Putamen (tissue), 1 donor: ENCODE results near the gene FGF5.
"Not testable (repeated sequence)": the region's sequence is repeated elsewhere in the genome, so short reads cannot be mapped to it uniquely, and the experiment has no call there.

Experiments
- DNase-seq: peaks from one replicate; pipeline ENCODE4 v3.0.0-alpha.2; 2016; ENCODE audit warnings: low spot score

FGF5 gene

DNA sequence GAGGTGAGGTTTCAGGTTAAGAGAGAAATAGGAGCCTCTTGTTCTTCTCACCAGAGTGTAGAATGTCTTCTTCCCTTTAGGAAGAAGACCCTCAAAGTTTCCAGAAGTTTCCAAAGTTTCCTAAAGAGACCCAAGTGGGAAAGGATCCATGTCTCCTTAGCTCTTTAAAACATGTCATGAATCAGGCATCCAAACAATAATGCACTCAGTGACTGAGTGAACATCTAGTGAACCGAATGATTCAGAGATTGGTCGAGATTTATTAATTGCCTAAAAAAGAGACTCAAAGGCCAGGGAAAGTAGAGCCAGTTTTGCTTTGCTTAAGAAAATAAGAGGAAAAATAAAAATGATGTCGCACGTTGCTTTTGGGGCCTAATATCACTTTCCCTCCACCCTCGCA, 29.4 kb downstream of the FGF5 start:
- no peak for DNase-seq

DNA sequence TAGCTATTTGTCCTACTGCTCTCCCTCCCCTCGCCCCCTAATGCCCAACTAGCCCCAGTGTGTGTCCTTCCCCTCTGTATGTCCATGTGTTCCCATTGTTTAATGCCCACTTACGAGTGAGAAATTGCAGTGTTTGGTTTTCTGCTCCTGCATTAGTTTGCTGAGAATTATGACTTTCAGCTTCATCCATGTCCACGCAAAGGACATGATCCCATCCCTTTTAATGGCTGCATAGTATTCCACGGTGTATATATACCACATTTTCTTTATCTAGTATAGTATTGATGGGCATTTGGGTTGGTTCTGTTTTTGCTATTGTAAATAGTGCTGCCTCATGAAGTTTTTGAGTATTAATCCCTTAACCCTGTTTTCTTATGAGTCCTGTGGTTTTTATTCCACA, 35.4 kb downstream of the FGF5 start:
- no peak for DNase-seq

DNA sequence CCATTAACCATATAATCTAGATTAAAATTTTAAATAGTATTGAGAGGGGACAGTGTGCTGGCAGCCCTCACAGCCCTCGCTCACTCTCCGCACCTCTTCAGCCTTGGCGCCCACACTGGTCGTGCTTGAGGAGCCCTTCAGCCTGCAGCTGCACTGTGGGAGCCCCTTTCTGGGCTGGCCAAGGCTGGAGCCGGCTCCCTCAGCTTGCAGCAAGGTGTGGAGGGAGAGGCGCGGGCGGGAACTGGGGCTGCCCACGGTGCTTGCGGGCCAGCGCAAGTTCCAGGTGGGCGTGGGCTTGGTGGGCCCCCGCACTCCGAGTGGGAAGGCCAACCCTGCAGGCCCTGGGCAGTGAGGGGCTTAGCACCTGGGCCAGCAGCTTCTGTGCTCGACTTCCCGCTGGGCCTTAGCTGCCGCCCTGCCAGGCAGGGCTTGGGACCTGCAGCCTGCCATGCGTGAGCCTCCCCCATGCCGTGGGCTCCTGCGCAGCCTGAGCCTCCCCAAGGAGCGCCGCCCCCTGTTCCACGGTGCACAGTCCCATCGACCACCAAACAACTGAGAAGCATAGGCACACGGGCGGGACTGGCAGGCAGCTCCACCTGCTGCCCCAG, 36.3 kb downstream of the FGF5 start:
- DNase-seq, result no peak

DNA sequence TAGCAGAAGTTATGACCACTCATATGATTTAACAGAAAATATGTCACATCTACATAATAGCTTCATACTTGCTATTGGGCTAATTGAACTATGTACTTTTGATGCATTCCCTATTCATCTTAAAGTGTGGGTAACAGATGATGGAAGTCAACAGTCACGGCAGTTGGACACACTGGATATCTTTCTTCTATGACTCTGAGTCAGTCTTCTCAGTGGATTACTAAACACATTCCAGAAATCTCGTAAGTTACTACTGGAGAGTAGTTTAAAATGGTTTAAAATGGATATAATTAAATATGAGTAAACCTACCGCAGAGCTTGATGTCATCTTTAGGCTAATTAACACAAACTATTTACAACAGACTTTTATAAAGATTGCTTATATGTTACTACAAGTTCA, 39.0 kb downstream of the FGF5 start:
- no peak for DNase-seq

DNA sequence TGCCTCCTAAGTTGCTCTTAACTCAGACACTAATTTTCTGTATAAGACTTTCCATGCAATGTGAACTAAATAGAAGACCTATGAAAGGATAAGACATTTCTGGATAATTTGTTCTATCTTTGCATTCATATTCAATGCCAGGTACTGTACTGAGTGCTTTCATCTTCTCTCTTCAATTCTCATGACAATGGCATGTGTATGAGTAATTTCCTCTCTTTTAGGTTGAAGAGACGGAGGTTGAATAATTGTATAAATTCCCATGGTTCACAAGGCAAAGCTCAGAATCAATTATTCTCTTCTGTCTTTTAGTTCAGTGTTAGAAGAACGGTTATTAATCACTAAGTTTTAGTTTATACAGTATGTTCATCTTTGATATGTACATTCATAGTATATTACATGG, 39.8 kb downstream of the FGF5 start:
- DNase-seq, result no peak

DNA sequence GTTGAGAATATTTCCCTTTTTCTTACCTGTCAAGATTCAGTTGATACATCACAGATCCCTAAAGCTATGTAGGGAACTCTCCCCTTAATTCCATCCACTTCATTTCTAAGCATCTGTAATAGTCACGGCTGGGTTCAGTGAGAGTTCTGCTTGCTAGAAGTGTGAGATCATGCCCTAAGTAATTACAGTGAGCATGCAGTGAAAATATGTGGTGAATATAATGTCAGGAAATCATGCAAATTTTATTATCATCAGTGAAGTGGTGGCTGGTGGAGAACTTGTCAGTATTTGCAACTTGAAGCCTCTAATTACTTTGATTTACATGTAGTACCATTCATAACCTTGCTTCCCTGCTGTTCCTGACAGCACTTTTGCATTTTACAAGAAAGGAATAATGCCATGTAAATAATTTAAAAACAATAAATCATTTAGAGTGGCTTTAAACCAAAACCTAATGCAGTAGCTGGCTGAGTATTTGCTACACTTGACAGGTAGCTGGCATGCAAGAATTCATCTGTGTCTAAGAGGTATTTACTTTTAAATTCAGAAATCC, 40.8 kb downstream of the FGF5 start:
- no peak for DNase-seq

DNA sequence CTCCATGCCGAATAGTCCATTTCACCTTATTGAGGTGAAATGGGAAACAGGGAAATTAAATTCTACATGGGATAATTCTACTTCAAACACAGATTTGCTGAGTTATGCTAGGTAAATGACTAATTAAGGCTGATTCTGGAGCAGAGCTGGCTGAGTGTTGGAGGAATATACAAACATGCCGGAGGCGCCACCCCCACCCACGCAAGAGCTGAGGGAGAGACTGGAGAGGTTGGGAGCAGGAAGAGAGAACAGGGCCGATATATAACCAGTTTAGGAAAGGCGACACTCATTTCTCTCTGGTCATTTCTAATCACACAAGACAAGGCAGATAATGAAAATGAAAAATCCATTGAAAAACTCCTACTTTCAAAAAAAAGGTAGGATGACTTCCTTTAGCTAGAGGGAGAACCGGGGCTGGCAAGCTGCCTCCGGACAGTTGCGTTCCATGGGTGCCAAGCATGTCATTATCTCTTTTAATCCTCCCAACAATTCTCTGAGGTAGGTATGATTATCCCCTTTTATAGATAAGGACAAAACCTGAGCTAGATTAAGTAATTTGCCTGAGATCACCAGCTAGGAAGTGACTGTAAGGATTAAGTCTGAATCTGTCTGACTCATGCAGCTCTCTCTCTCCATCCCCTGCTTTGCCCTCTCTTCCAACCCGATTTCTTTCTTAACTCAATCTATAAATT, 41.5 kb downstream of the FGF5 start:
- DNase-seq, result no peak

DNA sequence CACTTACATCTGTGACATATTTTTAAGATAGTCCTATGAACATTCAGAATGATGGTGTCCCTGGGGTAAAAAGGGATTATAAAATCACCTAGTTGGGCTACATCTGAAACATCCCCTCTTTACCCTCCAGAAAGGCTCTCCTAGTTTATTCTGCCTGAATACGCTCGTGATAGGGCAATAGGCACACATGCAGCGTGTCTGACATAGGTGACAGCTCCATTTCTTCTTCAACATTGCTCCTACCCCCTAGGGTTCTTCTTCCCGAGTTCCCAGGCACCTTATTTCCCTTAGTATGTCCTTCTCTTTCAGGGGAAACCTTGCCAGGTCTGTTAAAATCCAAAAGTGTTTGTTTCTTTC, 42.0 kb downstream of the FGF5 start:
- no peak for DNase-seq

DNA sequence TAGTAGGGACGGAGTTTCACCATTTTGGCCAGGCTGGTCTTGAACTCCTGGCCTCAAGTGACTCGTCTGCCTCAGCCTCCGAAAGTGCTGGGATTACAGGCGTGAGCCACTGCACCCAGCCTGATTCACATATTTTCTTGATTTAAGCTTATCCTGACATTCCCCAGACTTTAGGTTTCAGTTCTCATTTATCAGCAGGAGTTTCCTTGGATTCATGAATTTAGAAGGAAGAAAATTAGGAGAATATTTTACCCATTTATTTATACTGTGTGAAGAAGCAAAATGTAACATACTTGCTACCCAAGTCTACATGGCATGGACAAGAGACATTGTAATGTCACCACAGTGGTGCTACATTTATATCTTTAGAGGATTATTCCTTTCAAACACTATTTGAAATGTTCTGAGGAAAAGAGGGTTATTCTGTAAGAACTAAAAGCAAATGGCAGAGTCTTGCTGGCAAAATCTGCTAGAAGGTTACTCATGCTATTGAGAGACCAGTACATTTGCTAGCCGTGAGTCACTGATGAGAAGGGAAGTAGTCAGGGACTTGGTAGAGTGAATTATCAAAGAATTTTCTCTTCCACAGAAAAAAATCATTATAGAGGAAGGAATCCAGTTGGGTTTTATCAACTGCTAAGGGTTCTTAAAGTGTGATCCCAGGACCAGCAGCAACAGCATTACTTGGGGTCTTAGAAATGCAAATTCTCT, 43.0 kb downstream of the FGF5 start:
- DNase-seq, result no peak

DNA sequence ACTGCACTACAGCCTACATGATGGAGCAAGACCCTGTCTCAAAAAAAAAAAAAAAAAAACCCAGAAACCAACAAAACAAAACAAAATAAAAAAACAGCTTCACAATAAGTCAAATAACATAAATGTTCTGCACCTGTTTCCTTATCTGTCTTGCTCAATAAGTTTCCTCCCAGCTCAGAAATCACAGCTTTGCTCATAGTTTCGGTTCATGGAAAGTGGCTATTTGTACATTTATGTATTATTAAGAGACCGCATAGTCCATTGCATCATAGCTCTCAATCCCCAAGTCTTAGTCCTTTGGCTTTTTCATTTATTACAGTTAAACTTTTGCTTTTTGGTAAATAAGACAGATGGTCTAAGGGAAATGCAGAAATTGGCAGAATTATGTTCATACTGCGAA, 44.7 kb downstream of the FGF5 start:
- no peak for DNase-seq

DNA sequence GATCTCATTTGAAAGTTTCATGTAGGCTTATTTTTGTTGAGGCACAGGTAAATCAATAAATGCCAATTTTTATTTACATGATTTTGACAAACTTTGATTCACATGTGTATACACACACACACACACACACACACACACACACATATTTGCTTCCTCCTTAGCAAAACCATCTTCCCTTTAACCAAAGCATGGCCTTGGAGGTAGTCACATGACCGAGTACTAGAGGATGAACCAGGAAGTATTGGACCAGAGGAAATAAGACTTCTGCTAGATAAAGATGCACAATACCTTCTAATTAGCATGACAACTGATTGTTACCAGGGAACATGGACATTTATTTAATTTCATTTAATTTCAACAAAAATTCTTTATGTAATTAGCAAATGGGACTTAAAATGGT, 45.7 kb downstream of the FGF5 start:
- no peak for DNase-seq

DNA sequence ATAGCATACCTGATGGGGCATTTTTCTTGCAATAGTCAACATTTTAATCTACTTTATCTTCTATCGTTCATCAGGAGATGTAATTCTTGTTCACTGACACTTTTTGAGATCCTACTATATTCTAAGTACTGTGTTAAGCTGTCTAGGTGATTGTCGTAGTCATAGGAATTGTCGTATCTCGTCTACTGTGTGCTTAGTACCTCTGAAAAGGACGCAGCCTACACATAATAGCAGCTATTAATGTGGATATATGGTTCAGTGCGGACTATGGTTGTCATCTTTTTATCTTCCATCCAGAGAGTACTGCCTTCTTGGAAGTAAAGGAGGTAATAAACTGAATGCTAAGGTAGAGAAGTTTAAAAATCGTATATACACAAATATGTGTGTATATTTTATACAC, 47.2 kb downstream of the FGF5 start:
- no peak for DNase-seq

DNA sequence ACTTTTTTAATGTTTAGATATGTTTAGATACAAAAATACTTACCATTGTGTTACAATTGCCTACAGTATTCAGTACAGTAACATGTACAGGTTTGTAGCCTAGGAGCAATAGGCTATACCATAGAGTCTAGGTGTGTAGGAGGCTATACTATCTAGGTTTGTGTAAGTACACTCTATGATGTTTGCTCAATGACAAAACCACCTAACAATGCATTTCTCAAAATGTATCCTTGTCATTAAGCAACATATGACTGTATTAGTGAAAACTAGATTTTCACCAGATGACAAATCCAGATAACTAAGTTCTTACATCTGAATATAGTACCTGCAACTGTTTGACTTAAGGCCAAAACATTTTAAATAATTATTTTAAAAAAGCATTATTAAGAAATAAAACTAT, 49.4 kb downstream of the FGF5 start:
- not testable (repeated sequence) for DNase-seq

DNA sequence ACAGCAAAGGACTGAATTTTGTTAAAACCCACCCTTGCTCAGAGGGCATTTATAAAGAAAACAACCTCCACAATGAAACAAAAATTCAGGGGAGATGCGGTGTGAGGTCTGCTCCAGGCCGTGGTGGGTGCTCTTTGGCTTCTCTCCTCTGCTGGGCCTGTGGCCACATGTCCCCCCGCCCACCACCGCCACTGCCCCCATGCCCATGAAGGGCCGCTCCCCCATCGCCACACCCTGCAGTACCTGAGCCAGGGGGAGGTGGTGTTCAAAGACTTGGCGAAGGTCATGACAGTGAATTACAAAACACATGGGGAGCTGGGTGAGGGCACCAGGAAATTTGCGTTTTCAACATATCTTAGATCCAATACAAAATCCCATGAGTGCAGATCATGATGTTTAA, 54.9 kb downstream of the FGF5 start:
- DNase-seq, result no peak

DNA sequence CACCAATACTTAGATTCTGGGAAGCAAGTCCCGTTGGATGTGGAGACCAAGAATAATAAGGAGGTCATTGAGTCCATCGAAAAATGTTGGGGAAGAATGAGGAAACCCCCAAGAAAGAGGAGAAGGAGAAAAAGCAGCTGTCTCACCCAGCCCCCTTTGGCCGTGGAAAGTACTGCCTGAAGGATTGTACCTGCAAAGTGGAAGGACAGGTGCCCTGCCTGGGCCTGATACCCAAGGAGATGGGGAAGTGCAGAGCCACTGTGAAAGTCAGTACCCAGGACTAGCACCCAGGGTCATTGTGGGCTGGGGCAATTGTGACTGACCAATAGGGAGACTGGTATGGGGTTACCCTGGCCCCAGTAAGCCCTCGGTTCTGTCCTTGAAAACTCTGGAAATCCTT, 55.3 kb downstream of the FGF5 start:
- no peak for DNase-seq

DNA sequence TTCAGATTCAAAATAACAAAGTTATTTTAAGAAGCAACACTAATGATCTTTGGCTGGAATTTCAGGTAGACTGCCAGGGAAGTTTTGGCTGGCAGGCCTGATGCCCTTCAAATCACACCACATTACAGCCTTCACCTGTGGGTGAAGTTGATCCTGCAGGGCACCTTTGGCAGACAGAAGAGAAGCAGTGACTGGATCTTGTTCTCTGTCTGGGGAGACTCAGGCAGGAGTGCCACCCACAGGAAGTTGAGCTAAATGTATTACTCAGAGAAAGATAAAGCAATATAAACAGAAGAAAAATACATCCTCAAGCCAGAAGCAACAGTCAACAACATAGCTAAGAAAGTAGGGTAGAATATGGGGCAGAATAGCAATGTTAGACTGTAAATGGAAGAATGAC, 56.3 kb downstream of the FGF5 start:
- no peak for DNase-seq

DNA sequence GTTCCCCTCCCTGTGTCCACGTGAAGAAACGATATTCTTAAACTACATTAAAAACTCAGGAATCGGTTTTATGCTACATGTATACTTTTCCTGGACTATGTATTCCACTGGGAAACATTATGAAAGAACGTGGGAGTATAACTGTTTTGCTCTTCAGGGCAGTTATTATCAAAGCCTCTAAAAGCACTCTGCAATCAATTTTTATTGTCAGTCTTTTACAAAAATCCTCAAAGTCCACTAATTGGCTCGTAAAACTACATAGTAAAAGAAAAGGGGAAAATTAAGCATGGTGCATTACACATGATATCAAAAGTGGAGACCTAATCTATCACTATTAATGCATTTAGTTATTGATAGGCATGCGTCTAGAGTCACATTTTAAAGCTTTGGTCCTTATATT, 57.7 kb downstream of the FGF5 start:
- DNase-seq, result no peak

DNA sequence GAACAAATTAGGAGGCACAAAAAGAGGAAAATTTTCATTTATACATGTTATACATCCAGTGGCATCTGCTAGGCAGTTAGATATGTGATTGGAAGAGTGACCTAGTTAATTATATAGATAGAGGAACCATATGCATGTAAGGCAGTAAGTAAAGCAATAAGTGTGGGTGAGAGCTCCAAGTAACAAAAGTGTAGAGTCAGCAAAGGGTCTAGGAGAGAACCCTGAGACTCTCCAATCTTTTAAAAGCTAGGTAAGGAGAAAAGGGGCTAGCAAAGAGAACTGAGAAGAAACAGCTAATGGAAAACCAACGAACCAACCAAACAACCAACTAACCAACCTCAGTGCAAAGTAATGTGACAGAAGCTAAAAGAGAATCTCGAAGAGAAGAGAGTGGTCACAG, 65.2 kb downstream of the FGF5 start:
- DNase-seq, result no peak

DNA sequence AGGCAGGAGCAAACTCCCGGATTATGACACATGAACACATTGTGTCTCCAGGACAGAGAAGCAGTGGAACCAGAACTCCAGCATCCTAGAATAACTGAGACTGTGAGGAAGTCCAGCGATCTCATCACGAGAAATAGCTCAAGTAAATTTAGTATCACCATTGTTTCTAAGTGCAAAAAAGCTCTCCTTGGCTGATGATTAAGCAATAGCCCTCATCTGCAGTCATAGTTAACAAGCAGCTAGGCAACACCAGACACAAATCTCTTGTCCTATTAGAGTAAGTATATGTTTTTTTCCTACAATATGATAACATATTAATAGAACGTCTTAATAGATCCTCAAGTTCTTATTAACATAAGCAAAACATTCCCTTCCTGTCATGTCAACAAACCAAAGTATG, 66.7 kb downstream of the FGF5 start:
- DNase-seq, result no peak

DNA sequence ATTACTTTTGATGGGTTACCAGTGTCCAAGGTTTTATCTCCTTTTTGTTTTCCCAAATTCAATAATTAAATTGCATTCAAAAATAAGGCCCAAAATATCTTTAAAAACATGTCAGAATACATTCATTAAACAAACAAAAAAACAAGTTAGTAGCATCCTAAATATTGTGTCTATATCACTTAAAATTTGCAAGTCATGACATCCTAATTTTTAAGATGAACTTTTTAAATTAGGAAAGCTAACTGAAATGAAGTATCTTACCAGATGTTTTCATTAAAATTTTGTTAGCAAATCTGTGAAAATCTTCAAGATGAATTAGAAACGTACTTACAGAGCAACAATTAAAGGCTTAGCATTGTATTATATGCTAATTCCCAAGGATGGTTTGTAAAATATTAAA, 68.1 kb downstream of the FGF5 start:
- DNase-seq, result no peak

DNA sequence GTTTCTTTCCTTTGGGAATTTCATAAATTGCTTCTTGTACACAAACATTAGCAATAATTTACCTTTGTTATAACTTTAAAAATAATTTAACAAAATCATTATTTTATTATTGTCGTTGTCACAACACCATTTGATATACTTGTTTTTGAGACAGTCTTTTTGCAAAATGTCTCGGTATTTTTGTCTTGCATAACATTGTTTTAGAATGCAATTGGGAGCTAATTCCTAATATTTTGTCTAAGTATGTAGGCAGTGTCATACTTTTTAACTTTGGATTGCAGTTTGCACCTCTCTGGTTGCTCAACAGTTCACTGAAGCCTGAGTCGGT, 68.7 kb downstream of the FGF5 start:
- no peak for DNase-seq

DNA sequence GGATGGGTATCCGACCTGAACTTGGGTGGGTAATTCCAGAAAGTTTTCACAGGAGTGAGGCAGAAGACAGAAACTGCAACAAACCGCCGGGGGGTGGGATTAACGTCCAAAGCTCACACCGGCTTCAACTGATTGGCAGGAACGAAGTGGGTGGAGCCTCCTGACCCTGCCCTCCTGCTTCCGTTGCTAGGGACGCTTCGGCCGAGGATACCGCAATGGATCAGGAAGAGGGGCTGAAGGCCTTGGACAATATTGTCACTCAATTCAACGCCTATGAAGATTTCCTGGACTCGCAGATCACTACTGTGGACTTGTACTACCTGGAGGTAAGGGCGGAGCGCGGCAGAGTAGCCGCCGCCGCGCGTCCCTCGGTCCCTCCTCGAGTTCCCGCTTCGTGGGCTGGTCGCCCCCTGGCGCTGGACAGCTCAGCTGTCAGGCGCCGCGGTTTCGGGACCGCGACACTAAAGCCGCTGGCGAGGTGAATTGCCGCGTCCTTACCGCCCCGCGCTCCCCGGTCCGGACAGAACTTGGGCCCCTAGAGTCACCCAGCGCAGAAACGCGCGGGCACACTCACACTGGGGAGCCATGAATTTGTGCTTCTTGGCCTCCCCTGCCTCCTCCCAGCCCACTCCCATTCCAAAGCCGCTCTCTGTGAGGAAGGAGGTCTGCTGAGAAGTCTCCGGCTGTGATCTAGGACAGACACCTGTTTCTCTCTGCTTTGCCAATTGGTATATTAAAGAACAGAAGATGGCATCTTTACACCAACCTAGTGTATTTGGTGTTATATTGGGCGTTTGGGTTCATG, 69.3 kb downstream of the FGF5 start, which contains the start of gene CFAP299:
TSS of gene CFAP299 (plus strand) at position 177 of the 805 bp plus-strand sequence.
- no peak for DNase-seq

DNA sequence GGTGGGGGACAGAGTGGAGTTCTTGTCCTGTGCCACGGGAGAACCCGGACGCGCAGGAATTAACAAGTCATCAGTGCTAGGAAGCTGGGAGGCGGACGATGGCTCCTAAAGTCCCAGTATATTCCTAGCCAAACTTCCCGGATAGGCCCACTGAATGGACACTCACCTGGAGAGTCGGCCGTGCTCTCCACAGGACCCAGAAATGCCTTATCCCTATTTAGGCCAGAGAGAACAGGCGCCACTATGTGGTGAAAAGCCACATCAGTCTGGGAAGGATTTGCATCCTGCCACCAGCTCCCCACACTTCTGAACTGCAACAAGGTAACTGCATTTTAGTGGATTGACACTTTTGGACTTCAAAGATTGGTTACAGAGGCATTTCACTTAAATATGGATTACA, 70.1 kb downstream of the FGF5 start:
- DNase-seq, result no peak
